ENCODE measurements around the gene ZNRF3.

- TF ChIP-seq, protein P1, sequence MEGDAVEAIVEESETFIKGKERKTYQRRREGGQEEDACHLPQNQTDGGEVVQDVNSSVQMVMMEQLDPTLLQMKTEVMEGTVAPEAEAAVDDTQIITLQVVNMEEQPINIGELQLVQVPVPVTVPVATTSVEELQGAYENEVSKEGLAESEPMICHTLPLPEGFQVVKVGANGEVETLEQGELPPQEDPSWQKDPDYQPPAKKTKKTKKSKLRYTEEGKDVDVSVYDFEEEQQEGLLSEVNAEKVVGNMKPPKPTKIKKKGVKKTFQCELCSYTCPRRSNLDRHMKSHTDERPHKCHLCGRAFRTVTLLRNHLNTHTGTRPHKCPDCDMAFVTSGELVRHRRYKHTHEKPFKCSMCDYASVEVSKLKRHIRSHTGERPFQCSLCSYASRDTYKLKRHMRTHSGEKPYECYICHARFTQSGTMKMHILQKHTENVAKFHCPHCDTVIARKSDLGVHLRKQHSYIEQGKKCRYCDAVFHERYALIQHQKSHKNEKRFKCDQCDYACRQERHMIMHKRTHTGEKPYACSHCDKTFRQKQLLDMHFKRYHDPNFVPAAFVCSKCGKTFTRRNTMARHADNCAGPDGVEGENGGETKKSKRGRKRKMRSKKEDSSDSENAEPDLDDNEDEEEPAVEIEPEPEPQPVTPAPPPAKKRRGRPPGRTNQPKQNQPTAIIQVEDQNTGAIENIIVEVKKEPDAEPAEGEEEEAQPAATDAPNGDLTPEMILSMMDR (optimal IDR thresholded peaks at IDR 0.05 in 1 of 3, IDR thresholded peaks at IDR 0.05 in 1 of 3, conservative IDR thresholded peaks at IDR 0.05 in 1 of 3; ENCODE audit: extremely low read depth in 1 of 3, insufficient read depth in 2 of 3, low read length in 3 of 3): no peak
- TF ChIP-seq EZH2 (IDR thresholded peaks at IDR 0.05; ENCODE audit: low read length): no peak
Observed at GRCh38 chr22:29032584-29032983, 149.2 kb downstream of the ZNRF3 start.
